ENCODE results near the gene OXGR1. TPM values are rescaled to one million over a fixed set of nuclear protein-coding genes. Genes with fewer than 3 reads are reported as not detected.

OXGR1 gene
- total and polyA plus RNA-seq, 3 donors from 2014 or later = 0.13 to 0.43 TPM; not detected in 1

DNA sequence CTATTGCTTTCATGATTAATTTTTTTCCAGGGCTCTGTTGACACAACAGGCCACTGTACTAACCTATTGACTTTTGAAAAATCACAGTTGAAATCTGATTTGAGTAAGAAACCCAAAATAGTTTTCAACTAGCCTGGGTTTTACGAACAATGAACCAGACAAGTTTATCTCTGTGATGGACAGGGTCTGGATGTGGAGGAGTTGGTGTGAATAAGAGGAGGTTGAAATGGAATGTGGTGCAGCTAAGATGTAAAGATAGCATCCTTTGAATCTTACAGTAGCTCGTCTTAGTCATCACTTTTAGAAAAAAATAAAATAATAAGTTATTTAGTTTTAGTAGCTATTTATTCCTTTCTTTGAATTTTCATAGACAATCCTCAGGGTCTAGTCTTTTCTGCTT lies 8.3 kb upstream of the OXGR1 start:
- TF ChIP-seq POLR2A (IDR thresholded peaks at IDR 0.05) = no peak
- no peak for TF ChIP-seq CTCF (IDR thresholded peaks at IDR 0.05)
- no peak overlapping the region for H3K4me3 ChIP-seq
- DNase-seq = no peak
- no peak overlapping the region for H3K27ac ChIP-seq
- H3K9me3 ChIP-seq = no peaks in the 10 kb centered on the region
- no peaks in the 10 kb centered on the region for H3K36me3 ChIP-seq (ENCODE audit: low read depth, missing control alignments)
- H3K4me1 ChIP-seq = no peaks in the 10 kb centered on the region
- 56 to 59% methylated on average over 2 of the region's 2 CpGs for WGBS, 2 donors
- no peaks in the 10 kb centered on the region for H3K27me3 ChIP-seq
- intact Hi-C loops (cut with DNase I; ENCODE audit: low total_unique reads) = no loop called here

DNA sequence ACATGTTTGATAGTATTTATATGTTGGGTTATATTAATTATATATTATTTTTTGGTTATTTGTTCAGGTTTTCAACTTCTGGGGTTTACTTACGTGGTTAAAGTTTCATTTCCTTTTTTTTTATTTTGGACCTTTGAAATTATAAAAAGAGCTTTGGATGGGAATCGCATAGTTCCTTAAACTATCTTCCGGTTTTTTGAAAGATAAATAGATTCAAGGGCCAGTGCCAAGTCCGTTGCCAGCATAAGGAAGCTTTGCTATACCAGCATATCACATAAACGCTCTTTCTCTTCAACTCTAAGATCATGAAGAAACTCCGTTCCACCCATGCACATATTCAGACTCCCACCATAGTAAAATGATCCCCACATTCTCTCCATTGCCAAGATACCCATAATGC lies 7.4 kb upstream of the OXGR1 start:
- no peaks in the 10 kb centered on the region for H3K9me3 ChIP-seq
- 39 to 51% methylated on average over 6 of the region's 6 CpGs for WGBS, 2 donors

DNA sequence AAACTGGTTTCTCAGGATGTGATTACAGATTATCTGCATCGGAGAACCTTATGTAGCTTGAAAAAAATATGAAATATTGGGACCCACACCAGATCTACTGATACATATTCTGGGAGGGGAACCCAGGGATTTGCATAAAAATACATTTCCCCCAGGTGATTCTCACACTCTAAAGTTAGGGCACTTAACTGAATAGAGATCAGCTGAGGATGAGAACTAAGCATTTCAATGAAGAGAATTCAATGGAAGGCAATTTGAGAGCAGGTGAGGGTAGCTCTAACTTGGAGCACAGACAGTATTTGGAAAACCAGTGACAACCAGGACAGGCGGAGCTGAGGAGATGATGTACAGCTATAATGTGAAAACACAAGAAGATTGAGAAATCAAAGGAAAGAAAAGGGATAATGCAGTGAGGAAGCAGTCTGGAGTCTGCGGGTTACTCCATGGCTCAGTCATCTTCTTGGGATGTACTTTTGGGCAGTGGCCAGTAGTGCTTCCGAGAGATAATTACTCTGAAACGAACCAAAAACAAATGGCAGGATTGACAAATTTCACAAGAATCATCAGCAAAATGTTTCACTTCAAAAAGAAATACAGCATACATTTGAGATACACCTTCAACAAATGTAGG lies 6.1 kb upstream of the OXGR1 start:
- no peak for DNase-seq
- H3K4me3 ChIP-seq = no peak overlapping the region
- no peaks in the 10 kb centered on the region for H3K27me3 ChIP-seq
- H3K27ac ChIP-seq = no peak overlapping the region
- WGBS, 2 donors = 42 to 62% methylated on average over 5 of the region's 5 CpGs
- no peaks in the 10 kb centered on the region for H3K4me1 ChIP-seq
- H3K9me3 ChIP-seq = no peaks in the 10 kb centered on the region
- TF ChIP-seq POLR2A (IDR thresholded peaks at IDR 0.05) (no peak), CTCF (IDR thresholded peaks at IDR 0.05) (no peak)
- H3K36me3 ChIP-seq (ENCODE audit: low read depth, missing control alignments) = no peaks in the 10 kb centered on the region
- intact Hi-C loops (cut with DNase I; ENCODE audit: low total_unique reads) = no loop called here

More for the DNA sequence above, 7.4 kb upstream of the OXGR1 start:
- intact Hi-C loops (cut with DNase I; ENCODE audit: low total_unique reads) = no loop called here
- no peak overlapping the region for H3K27ac ChIP-seq
- no peaks in the 10 kb centered on the region for H3K4me1 ChIP-seq
- H3K4me3 ChIP-seq = no peak overlapping the region
- no peaks in the 10 kb centered on the region for H3K36me3 ChIP-seq (ENCODE audit: low read depth, missing control alignments)
- no peak for DNase-seq
- TF ChIP-seq POLR2A (IDR thresholded peaks at IDR 0.05) (no peak), CTCF (IDR thresholded peaks at IDR 0.05) (no peak)
- H3K27me3 ChIP-seq = no peaks in the 10 kb centered on the region

DNA sequence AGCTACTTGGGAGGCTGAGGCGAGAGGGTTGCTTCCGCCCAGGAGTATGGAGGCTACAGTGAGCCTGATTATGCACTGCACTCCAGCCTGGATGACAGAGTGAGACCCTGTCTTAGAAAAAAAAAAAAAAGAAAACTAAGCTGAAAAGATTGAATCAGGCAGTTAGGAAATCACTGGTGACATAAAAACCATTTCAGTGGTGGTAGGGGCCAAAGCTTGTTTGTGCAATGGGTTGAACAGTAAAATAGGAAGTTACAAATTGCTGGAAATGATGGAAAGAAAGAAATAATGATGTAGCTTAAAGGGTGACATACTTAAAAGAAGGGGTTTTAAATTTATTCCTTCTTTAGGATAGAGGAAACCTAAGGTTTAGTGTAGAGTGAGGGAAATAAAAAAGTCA lies 4.8 kb upstream of the OXGR1 start:
- H3K27ac ChIP-seq = no peak overlapping the region
- no peaks in the 10 kb centered on the region for H3K9me3 ChIP-seq
- DNase-seq = no peak
- TF ChIP-seq CTCF (IDR thresholded peaks at IDR 0.05) (no peak), POLR2A (IDR thresholded peaks at IDR 0.05) (no peak)
- H3K27me3 ChIP-seq = no peaks in the 10 kb centered on the region
- no peak overlapping the region for H3K4me3 ChIP-seq
- intact Hi-C loops (cut with DNase I; ENCODE audit: low total_unique reads) = no loop called here
- peaks cover 3% of the 10 kb centered on the region for H3K4me1 ChIP-seq
- no peaks in the 10 kb centered on the region for H3K36me3 ChIP-seq (ENCODE audit: low read depth, missing control alignments)
- WGBS, 2 donors = 94 to 95% methylated on average over 2 of the region's 2 CpGs

DNA sequence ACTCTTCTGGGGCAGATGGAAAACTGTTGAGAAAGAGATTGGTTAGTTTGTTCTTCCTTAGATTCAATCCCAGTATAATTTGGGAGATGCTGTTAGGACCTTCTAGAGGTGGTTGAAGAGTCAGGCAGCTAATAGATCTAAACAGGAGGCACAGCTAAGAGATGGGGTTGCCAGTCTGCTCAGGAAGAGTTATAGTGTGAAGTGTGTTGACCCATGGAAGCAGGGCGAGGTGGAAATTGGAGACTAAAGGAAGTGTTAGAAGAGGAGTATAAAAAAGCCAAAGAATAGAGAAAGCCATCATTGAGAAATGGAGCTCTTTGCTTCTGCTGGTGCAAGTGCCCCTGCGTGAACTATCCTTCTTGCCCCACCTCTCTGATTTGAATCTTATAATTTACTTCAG lies 3.8 kb upstream of the OXGR1 start:
- WGBS, 2 donors = 74 to 78% methylated on average over 2 of the region's 2 CpGs
- no peak overlapping the region for H3K4me3 ChIP-seq

More for the DNA sequence above, 3.8 kb upstream of the OXGR1 start:
- Histone ChIP-seq H3K9me3 (no peaks in the 10 kb centered on the region), H3K4me1 (peaks cover 7% of the 10 kb centered on the region), H3K27ac (no peak overlapping the region), H3K27me3 (no peaks in the 10 kb centered on the region), H3K36me3 (ENCODE audit: low read depth, missing control alignments) (no peaks in the 10 kb centered on the region)
- intact Hi-C loops (cut with DNase I; ENCODE audit: low total_unique reads) = no loop called here
- no peak for DNase-seq
- no peak for TF ChIP-seq CTCF (IDR thresholded peaks at IDR 0.05)
- no peak for TF ChIP-seq POLR2A (IDR thresholded peaks at IDR 0.05)
